Stimulated activated CD8-positive, alpha-beta memory T cell treated with anti-CD3 and anti-CD28 coated beads, Interleukin-15, amount 100 ng/mL, for 48 hours (primary cell): ENCODE results near the gene CIB1.
"Not testable (repeated sequence)": the region's sequence is repeated elsewhere in the genome, so short reads cannot be mapped to it uniquely, and the experiment has no call there.

Experiments used
- DNase-seq, 2 donors: peaks; one replicate each; pipeline ENCODE4 v3.0.0-alpha.2; 2020; ENCODE audit warnings: low read depth in 2 of 2

CIB1 gene

DNA sequence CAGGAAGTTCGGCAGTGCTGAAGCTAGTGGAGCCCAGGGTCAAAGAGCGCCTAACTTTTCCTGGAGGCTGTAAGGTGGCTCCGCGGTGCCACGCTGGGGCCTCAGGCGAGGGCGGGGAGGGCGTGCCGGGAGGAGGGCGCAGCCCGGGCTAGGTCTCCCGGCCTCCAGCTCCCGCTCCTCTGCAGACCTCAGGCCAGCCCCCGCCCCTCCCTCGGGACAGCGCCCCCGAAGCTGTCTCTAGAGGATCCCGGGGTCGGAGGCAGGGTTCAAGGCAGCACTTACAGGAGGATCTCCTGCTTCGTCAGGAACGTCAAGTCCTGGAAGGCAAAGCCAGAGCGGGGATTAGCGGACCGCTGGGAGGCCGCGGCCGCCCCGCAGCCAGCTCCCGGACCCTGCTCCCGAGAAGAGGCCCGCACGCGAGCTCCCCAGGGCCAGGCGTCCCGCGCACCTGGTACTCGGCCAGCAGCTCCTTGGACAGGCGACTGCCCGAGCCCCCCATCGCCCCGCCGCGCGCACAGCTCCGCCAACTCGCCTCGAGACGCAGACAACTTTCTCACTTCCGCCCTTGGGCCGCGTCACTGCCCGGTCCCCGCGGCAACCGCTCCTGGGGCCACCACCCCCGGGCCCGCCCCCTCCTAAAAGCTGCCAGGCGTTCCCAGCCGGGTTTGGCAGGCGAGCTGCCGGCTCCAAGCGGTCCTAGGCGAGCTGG lies at the start of gene CIB1:
Gene CIB1 (minus strand): TSS at position 555 of the 709 bp plus-strand sequence. CDS start 56 bp downstream, at position 499.
- DNase-seq: peak; percentile 99

DNA sequence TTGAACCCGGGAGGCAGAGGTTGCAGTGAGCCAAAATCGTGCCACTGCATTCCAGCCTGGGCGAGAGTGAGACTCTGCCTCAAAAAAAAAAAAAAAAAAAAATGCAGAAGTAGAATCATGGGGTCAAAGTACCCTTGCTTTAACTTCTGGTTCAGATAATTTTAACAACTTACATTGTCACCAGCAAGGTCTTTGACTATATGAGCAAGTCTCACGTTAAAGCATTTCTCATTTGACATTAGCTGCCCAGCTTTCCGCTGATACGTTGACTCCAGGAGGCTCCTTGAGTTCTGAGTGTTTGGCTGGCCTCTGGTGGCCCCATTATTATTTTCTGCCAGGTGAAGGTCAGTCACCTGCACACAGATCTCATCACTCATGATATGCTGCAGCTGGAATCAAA lies 47.9 kb upstream of the CIB1 start:
- DNase-seq: not testable (repeated sequence)

DNA sequence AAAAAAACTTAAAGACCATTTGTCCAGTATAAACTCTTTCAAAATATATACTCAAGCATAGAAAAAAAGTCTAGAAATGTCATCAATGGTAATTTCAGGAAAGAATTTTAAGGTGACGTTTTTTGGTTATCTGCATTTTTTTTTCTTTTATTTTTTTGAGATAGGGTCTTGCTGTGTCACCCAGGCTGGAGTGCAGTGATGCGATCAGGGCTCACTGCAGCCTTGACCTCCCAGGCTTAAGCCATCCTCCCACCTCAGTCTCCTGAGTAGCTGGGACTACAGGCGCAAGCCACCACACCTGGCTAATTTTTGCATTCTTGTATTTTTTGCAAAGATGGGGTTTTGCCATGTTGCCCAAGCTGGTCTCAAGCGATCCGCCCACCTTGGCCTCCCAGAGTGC lies 47.0 kb upstream of the CIB1 start:
- DNase-seq: not testable (repeated sequence)

DNA sequence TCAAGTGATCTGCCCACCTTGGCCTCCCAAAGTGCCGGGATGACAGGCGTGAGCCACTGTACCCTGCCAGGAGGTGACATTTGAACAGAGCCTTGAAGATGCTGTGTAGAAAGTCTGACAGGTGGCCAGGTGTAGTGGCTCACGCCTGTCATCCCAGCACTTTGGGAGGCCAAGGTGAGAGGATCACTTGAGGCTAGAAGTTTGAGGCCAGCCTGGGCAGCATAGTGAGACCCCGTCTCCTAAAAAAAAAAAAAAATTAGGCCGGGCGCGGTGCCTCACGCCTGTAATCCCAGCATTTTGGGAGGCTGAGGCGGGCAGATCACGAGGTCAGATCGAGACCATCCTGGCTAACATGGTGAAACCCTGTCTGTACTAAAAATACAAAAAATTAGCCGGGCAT lies 44.7 kb upstream of the CIB1 start:
- not testable (repeated sequence) for DNase-seq

DNA sequence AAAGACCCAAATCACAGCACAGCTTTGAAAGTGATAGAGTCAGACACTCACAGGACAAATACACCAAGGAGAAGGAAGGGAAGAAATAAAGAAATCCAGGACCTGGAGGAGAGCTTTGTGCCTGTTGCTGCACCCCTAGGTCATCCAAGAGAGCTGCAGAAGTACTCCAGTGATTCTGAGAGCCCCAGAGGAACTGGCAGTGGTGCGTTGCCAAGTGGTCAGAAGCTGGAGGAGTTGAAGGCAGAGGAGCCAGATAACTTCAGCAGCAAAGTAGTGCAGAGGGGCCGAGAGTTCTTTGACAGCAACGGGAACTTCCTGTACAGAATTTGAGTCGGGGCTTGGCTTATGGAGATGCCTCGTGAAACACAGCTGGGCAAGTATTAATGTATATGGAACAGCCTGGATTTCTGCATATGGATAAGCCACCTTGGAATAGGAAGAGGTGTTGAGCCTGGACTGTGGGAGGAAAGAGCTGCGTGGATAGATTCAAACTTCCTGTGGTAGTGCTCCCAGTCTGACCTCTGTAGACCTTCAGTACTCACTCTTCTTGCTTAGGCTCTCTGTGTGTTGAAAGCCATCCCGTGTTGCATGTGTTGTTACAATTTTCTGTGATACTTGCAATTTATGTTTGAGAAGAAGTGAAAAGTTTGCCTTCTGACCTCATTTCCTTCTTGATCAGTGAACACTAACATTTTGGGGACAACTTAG lies 37.9 kb upstream of the CIB1 start:
- no peak for DNase-seq

DNA sequence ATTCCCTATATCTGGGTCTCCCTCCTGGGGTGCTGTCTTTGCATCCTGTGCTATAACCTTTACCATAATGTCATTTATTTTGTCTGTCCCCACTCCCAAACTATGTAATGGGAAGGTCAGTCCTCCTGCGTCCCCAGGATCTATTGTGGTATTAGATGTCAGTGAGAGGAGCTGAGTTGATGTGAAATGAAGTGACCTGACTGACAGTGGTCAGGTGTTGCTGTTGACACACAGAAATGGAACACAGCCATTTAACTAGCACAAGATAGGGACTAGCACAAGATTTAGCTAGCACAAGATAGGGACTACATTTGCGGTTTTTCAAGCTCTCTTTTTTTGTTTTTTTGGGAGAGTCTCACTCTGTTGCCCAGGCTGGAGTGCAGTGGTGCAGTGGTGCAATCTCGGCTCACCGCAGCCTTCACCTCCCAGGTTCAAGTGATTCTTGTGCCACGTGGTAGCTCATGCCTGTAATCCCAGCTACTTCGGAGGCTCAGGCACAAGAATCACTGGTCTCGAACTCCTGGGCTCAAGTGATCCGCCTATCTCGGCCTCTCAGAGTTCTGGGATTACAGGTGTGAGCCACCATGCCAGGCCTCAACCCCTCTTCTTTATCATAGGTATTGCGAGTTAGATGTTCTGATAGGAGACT lies 36.9 kb upstream of the CIB1 start:
- no peak for DNase-seq

DNA sequence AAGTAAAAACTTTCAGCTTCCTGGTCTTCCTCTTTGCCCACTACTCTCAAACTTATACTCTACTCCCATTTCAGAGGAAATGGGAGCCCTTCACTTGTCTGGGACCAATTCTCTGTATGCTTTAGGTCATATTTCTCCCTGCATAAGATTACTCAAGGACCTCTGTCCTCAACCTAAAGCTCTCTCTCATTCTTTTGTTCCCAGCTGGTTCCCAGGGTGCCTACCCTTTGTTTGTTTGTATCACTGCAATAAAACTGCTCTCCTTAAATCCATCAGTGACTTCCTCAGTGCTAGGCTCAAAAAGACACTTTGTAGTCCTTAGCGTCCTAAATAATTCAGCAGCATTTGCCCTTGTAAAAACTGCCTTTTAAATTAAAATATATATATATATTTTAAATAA lies 34.7 kb upstream of the CIB1 start:
- DNase-seq: no peak

DNA sequence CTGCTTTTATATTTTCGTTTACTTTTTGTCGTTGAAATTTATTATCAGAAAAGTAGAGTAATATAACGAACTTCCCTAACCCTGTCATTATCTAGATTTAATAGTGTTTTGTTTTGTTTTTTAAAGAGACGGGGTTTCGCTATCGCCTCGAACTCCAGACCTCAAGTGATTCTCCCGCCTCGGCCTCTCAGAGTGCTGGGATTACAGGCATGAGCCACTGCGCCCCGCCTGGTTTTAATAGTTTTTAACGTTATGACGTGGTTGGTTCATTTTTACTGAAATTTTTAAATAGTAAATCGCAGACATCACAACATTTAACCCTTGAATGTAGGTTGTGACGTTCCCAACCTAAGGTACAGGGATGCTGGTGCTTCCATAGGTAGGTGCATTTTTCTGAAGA lies 32.7 kb upstream of the CIB1 start:
- DNase-seq: no peak

DNA sequence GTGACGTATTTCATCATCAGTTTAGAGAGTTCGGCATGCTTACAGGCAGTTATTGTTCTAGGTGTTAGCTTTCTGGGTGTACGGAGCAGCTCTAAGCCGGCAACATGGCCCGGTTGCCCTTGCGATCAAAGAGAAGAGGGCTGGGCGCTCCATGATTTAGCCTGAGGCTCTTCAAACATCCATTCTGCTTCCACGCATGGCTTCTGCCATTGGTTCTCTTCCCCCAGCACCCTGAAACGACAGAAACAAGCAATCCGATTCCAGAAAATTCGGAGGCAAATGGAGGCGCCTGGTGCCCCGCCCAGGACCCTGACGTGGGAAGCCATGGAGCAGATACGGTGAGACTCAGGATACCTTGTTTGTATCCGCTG lies 32.3 kb upstream of the CIB1 start:
- peak; percentile 22 to 27 for DNase-seq

DNA sequence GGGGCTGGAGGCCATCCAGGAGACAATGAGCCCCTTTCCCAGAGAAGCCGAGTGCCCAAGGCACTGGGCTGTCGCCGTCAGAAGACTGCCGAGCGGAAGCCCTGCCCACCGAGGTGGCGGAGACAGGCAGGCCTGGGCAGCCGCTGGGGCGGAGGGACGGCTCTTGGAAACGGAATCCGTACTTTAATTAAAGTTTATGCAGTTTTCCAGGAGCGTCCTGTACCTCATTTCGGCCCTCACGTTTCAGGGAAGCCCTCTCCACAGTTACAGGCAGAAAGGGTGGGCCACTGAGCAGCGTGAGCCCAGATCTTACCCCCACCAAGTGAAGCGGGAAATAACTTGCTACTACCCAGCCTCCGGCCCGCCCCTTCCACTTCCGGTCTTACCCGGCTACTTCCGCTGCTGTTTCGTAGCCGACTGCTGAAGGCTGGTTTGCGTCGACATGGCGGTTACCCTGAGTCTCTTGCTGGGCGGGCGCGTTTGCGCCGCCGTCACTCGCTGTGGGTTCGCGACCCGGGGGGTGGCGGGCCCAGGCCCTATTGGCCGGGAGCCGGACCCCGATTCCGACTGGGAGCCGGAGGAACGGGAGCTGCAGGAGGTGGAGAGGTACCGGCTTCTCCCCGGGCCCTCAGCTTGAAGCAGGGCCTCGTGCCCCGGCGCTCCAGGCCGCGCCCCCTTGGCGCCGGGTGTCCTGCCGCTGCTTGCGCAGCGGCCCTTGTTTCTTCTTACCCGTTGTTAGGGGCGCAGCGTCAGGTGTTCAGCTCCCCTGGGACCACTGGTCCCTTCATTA lies 31.7 kb upstream of the CIB1 start, which contains the start of gene NGRN:
Gene NGRN (plus strand): TSS at position 402 of the 790 bp plus-strand sequence. CDS start 41 bp downstream, at position 443.
- peak; percentile 87 to 91 for DNase-seq

DNA sequence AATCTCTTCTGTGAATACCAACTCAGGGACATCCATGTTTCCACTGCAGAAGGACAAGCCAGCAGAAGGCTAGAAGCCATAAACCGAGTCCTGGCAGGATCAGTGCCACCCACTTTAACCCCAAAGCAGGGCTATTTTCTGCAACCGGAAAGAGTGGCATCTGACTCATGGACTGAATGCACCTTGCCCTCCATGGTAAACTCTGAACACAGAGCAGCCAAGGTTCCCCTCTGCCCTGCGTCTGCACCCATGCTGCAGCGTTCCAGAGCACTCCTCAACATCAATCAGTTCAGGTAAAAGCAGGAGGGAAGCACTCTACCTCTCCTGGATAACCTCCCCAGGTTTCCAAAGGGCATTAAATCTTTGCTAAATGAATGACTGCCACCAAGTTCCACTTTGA lies 30.9 kb upstream of the CIB1 start:
- DNase-seq: peak in 1 of 2 donors; percentile 21

DNA sequence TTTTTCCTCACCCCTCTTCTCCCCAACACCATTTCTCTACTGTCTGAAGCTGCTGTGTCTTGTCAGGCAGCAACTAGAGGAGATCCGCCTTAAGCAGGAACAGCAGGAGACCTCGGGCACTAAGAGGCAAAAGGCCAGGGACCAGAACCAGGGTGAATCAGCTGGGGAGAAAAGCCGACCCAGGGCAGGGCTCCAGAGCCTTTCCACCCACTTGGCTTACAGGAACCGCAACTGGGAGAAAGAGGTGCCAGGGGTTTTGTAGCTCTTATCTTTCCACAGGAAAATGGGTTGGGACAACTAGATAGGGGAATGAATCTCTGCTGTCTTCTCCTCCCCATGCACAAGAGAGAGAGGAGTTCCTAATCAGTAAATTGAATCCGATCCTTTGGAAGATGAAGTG lies 28.7 kb upstream of the CIB1 start:
- DNase-seq: no peak

DNA sequence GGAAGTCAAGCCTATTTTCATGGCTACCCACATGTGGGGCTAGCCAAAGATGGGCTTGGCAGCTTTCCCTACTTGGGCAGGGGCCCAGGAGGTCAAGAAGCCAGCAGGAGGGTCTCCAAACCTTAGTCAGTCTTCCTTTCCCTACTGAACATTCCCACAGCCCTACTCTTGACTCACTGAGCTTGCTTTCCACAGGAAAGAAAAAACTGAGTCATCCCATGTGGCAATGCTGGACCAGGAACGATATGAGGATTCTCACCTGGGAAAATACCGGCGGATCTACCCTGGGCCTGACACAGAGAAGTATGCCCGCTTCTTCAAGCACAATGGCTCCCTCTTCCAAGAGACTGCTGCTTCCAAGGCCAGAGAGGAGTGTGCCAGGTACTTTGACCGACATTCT lies 28.1 kb upstream of the CIB1 start:
- no peak for DNase-seq

DNA sequence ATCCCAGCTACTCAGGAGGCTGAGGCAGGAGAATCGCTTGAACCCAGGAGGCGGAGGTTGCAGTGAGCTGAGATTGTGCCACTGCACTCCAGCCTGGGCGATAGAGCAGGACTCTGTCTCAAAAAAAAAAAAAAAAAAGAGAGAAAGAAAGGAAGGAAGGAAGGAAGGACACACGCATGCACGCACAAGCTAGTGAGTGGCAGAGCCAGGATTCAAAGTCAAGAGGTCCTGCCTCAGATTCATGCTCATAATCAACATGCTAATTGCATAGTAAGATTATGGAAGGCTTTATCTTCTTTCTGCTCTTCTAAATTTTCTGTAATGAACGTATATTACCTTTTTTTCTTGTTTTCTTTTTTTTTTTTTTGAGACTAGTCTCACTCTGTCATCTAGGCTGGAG lies 27.0 kb upstream of the CIB1 start:
- not testable (repeated sequence) for DNase-seq

DNA sequence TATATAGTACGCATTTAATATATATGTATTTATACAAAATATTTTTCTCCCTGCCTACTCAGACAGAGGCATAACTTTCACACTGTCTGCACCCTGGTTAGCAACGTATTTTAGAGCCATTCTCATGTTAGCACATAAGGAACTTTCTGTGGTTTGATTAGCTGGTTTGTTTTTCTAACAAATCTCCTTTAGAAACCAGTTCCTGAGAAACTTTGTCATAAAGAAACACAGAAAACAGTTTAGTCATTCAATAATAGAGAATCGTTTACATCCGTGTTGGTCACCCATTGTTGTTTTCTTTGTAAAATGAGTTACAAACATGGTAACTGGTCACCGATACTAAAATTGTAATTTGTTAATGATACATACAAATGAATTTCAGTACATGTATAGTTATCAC lies 25.8 kb upstream of the CIB1 start:
- no peak for DNase-seq

DNA sequence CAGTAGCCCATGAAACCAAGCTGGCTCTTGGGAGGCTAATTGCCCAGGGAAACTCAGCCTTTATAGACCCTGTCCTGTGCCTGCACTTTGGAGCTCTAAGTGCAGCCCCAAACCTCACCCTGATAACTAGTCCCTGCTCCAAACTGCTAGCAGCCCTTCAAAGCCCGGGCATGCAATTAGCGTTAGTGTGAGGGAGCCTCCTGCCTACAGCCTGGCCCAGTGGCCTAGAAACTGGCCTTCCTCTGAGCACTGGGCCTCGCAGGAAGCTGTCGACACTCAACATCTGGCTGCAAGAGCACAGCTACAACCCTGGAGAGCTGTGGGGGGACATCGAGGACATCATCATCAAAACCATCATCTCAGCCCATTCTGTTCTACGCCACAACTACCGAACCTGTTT lies 24.0 kb upstream of the CIB1 start:
- no peak for DNase-seq

DNA sequence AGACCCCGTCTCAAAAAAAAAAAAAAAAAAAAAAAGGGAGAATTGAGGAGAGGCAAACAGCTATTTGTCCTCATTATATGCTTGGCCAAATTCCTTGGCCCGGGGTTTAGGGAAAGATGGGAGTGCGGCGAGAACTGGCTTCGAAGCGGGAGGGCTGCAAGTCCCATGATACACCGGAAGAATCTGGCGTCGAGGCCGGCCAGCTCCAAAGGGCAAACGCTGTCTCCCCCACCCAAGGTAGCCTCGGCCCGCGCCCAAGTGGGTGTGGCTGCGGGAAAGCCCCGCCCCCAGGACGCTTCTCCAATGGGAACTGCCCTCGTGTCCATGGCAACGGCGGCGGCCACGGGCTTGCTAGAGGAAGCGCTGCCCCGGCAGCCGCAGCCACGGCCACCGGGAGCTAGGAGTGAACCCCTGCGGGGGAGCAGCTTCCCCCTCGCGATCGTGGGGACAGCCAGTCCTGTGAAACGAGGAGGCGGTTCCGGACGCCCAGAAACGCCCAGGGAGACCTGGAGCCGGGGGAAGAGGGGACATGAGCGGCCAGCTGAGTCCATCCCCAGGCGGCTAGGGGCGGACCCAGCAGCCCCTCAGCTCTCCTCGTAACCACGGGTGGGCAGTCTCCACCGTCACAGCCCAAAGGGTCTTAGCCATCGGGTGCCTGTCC lies 15.6 kb upstream of the CIB1 start, which contains the start of gene TTLL13:
Gene TTLL13 (plus strand): TSS at position 354 of the 661 bp plus-strand sequence. CDS start 1,075 bp downstream, outside the sequence.
- DNase-seq: peak; percentile 61 to 79

DNA sequence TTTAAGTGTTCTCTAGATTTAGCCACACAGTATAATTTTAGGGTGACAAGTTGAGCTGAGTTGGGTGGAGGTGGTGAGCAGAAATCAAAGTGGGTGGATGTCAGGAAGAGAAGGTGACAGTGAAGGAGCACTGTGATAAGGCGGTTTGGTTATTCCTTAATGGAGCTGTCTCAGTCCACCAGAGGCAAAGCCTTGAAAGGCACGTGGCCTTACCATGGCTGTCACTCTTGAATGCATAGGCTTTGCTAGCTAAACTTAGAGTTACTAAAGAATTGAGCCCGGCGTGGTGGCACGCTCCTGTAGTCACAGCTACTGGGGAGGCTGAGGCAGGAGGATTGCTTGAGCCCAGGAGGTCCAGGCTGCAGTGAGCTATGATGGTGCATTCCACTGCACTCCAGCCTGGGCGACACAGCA lies 15.1 kb upstream of the CIB1 start:
- DNase-seq: no peak

DNA sequence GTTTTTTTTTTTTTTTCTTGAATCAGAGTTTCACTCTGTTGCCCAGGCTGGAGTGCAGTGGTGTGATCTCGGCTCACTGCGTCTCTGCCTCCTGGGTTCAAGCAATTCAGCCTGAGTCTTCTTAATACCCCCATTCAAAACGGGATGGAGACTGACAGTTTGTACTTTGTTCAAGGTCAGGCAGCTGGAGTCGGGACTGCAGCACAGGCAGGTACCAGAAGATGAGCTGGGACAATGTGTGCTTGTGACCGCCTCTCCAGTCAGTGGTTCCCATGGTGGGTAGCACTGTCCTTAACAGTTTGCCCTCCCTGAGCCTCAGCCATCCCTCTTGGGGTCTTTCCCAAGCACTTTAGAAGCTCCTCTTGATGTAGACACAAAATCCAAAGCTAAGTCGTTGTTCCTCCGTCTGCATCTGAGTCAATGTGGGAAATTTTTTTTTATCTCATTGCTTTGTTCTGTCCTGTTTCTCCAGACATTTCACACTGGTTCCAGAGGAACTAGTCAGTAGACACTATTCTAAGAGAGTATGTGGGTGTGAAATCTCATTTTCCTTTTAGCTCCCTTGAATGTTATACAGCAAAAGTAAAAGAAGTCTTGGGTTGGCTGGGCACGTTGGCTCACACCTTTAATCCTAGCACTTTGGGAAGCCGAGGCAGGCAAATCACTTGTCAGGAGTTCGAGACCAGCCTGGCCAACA lies 10.3 kb upstream of the CIB1 start:
- no peak for DNase-seq

DNA sequence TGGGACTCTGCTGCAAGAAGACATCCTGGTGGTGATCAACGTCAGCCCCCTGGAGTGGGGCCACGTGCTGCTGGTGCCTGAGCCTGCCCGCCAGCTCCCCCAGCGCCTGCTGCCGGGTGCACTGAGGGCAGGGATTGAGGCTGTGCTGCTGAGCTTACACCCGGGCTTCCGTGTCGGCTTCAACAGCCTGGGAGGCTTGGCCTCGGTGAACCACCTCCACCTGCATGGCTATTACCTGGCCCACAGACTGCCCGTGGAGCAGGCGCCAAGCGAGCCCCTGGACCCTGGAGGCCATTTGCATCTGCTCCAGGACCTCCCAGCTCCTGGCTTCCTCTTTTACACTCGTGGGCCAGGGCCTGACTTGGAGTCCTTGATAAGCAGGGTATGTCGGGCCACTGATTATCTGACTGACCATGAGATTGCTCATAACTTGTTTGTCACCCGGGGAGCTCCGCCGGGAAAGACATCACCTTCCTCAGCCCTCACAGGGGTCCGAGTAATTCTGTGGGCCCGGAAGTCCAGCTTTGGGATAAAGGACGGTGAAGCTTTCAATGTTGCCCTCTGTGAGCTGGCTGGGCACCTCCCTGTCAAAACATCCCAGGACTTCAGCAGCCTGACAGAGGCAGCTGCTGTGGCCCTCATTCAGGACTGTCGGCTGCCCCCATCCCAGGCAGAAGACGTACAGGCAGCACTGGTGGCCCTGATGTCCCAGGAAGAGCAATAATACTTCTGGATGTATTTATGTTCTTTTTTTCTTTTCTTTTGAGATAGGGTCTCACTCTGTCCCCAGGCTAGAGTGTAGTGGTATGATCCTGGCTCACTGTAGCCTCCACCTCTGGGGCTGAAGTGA lies 7.8 kb upstream of the CIB1 start:
- no peak for DNase-seq
